RWPE1 (cell line): ENCODE data around the gene OTULIN.
A peak's percentile ranks its signal among the peaks of the same experiment; 100 is the strongest.

Experiments
- CTCF ChIA-PET: fragments of 350-600 bp; sonication (Branson Sonifier 250); formaldehyde crosslinking; extraction: SDS; loops from one replicate; lab custom pipeline; 2021; lab: Yijun Ruan, JAX
- POLR2A ChIA-PET: fragments of 400-600 bp; formaldehyde crosslinking; extraction: SDS; loops from one replicate; lab custom pipeline; 2020; ENCODE audit warnings: antibody characterized with exemption; ENCODE audit not compliant: low non-redundant PET; lab: Yijun Ruan, JAX
- DNase-seq: peaks from one replicate; pipeline ENCODE4 v3.0.0; 2012; ENCODE audit warnings: low spot score
- H3K27ac ChIP-seq: fragments of 450-650 bp; 2 replicates; pipeline ENCODE4 v1.5.1; 2017
- TF ChIP-seq, protein P1 (sequence below): fragments of 450-650 bp; conservative IDR thresholded peaks from 2 replicates; pipeline ENCODE4 v1.5.1; 2017; ENCODE audit warnings: low read depth, mild to moderate bottlenecking

The OTULIN gene

DNA sequence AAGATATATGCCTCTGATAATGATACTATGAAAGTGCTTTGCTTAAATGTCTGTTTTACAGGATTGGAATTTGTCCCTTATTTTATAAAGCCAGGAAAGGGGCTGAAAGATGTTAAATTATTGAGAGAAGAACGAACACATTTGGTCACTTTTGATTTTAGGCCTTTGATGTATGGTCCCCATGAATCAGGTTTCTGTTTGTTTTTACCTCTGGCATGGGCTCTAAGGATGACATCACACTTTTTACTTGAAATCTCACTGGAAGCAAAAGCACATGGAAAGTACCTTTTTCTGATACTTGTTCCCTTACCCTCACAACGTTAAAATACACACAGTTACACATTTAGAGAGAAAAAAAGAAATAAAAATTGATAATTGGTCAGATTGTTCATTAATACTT is 6.9 kb downstream of the OTULIN start:
- DNase-seq, result no peak
- TF ChIP-seq, protein P1, sequence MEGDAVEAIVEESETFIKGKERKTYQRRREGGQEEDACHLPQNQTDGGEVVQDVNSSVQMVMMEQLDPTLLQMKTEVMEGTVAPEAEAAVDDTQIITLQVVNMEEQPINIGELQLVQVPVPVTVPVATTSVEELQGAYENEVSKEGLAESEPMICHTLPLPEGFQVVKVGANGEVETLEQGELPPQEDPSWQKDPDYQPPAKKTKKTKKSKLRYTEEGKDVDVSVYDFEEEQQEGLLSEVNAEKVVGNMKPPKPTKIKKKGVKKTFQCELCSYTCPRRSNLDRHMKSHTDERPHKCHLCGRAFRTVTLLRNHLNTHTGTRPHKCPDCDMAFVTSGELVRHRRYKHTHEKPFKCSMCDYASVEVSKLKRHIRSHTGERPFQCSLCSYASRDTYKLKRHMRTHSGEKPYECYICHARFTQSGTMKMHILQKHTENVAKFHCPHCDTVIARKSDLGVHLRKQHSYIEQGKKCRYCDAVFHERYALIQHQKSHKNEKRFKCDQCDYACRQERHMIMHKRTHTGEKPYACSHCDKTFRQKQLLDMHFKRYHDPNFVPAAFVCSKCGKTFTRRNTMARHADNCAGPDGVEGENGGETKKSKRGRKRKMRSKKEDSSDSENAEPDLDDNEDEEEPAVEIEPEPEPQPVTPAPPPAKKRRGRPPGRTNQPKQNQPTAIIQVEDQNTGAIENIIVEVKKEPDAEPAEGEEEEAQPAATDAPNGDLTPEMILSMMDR, result no peak
- CTCF ChIA-PET, result no interaction called here
- POLR2A ChIA-PET, result no interaction called here
- H3K27ac ChIP-seq, result no peak overlapping the region

DNA sequence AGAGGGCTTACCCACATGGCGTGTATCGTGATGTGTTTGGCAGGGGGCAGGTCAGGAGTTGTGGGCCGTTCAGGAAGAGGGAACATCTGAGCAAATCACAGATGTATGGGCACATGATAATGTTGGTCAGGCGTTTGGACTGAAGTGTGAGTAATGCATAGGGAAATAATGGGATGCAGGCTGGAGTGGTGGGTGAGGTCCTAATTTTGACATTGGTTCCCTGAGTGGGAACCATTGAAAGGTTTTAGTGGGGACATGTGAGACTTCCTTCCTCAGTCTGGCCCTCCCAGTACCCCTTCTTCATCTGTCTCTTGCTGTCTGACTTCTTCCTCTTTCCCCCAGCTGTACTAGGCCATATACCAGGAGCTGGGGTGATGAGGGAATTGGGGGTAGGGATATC is 7.6 kb downstream of the OTULIN start:
- POLR2A ChIA-PET, result no interaction called here
- no peak for DNase-seq
- H3K27ac ChIP-seq, result no peak overlapping the region; the same call in 1 of the 2 replicates
- CTCF ChIA-PET, result no interaction called here
- TF ChIP-seq, protein P1, result no peak

DNA sequence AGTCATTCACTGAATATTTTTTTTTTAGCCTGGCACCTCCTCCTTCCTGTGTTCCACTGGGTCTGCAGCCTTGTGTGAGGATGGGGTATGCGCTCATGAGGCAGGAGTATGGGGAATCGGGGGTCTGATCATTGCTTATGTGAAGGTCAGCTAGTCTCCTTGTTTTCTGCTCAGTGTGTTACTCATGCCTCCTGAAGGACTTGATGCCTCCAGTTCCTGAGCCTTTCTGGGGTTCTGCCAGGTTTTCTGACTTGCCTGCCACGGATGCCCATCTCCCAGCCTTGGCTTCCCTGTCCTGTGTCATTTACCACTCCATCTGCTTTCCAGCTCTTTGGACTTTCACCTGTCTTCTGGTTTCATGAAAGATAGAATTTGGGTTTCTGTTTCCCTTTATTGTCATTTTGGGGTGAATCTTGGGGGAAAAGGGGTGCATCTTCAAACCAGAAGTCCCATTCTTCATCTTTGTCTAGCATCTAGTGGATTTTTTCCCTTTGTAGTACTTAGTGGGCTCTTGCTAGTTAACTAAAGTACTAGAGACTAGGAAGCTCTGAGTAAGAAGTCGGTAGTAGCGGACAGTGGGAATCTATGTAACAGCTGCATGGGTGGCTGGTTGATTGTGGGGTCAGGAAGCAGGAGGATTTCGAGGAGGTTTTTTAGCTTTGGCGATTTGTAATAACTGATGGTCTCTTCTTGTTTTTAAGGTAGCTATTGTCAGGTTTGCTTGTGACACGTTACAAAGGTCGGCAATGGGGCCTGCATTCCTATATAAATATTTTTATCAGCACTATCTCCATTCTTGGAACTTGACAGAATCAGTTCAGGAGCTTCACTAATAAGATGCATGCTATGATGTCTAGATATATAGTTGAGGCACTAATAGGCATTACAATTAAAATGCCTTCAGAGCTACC is 8.2 kb downstream of the OTULIN start:
- ChIA-PET CTCF (no interaction called here), POLR2A (no interaction called here)
- DNase-seq, result no peak
- TF ChIP-seq, protein P1, result no peak
- no peak overlapping the region; the same call in 1 of the 2 replicates for H3K27ac ChIP-seq

DNA sequence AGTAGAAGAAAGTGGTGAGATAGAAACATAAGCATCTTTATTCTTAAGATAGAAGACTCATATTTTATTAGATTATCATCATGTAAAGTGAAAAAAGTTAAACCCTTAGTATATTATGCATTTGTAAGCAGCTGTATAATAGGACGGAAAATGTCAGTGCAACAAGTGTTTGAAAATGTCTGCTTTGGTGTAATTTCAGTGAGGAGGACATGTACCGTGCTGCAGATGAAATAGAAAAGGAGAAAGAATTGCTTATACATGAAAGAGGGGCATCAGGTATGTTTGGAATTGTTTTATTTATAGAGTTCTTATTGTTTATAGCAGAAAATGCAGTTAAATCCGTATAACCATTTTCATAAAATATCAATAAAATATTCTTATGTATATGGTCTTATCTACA is 8.9 kb downstream of the OTULIN start:
- ChIA-PET POLR2A (no interaction called here), CTCF (no interaction called here)
- H3K27ac ChIP-seq, result no peak overlapping the region
- DNase-seq, result no peak
- TF ChIP-seq, protein P1, result no peak

DNA sequence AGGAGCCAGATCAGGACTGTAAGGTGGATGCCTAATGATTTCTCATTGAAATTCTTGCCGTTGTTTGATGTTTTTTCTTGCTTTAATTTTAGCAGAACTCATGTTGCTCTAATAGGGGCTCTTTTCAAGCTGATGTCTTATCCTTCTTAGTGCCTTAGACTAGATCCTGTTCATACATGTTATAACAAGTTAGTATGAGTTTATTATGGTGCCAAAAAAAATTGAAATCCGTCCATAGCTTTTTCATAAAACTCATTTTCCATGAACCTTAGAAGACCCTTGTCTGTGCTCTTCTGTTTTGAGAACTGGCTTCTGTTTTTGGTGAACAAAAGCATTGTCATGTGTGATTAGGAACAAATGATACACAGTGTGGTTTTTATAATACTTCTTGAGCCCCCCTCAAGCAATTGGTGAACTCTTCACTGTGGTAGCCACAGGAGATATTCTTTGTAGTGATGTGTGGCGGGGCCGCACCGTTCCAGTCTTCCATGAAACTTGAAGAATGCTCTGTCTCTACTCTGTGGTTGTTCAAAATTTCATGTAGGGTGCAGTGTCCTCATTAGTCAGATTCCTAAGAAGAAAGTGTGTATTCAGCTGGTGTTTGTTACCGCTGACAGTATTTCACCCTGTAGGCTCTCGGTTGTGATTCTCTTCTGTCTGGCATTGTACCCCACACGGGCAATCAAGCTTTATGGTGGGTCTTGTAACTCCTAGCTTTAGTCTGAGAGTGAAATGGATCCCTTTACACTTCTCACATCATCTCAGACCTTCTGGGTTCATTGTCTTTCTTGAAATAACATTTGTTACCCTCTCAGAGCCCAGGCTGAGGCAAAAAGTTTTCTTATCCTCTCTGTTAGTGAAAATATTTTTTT is 10.7 kb downstream of the OTULIN start:
- no peak for DNase-seq
- TF ChIP-seq, protein P1, result no peak
- H3K27ac ChIP-seq, result no peak overlapping the region
- ChIA-PET CTCF (no interaction called here), POLR2A (no interaction called here)

DNA sequence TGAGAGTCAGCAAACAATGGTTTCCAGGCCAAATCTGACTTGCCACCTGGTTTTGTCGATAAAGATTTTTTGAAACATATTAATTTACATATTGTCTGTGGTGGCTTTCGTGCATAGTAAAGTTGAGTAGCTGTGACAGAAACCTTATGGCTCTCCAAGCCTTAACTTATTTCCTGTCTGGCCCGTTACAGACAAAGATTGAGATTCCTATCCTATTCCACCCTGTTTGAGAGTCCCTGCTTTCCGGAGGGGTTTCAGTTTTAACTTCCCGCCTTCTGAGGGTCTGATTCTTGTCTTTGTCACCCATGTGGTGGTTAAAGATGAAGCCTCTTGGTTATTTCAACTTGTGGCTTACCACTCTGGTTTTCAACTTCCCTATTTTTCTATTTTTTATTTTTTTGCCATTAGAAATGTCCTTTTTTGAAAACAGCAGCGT is 11.4 kb downstream of the OTULIN start:
- CTCF ChIA-PET, result no interaction called here
- no peak for DNase-seq

More for the DNA sequence above, 11.4 kb downstream of the OTULIN start:
- peak overlapping the region; percentile 80 for H3K27ac ChIP-seq
- POLR2A ChIA-PET, result no interaction called here
- TF ChIP-seq, protein P1, result no peak
